Lower leg skin (tissue), 4 donors: Measurements from ENCODE around the gene OR4K1. TPM values are rescaled to one million over a fixed set of nuclear protein-coding genes. Genes with fewer than 3 reads are reported as not detected.
"Not testable (repeated sequence)": the region's sequence is repeated elsewhere in the genome, so short reads cannot be mapped to it uniquely, and the experiment has no call there.

Experiments used
- DNase-seq, 2 donors: peaks; one replicate each; pipeline ENCODE4 v3.0.0-alpha.2; 2019; ENCODE audit warnings: low spot score in 2 of 2
- H3K4me3 ChIP-seq: fragments of 200-600 bp; sonication (generic); 2 replicates; pipeline ENCODE4 v1.5.1; 2017; ENCODE audit warnings: mild to moderate bottlenecking, low read depth; ENCODE audit not compliant: poor library complexity, severe bottlenecking
- CTCF ChIP-seq, 3 donors: fragments of 450-650 bp; IDR thresholded peaks; one replicate each; pipeline ENCODE4 v1.5.1; 2016; ENCODE audit warnings: antibody characterized with exemption in 3 of 3, mild to moderate bottlenecking in 3 of 3, moderate library complexity in 2 of 3
- POLR2A ChIP-seq, 2 donors: fragments of 450-650 bp; IDR thresholded peaks; one replicate each; pipeline ENCODE4 v1.6.1; 2016 to 2017; ENCODE audit warnings: antibody characterized with exemption in 2 of 2, mild to moderate bottlenecking in 1 of 2, moderate library complexity in 1 of 2
- WGBS, 2 donors: methylation state at CpG; one replicate each; pipeline ENCODE4 v1.1.5; 2018; 5-methylcytosine and 5-hydroxymethylcytosine counted together
- intact Hi-C: fragments of 100-400 bp; cut with DNase I; formaldehyde crosslinking; loops from one replicate; pipeline ENCODE4 v1.15.0; 2023; ENCODE audit warnings: low total_unique reads
- total RNA-seq, 4 donors: library from RNA; depleted of rRNA; stranded (reverse); fragments of >200 nt; gene quantifications; one replicate each; pipeline ENCODE4 v1.1.0, GENCODE V29; 2016

Gene OR4K1
- total RNA-seq, 4 donors from 2014 or later: not detected

- 79 to 85% methylated on average over 3 of the region's 3 CpGs for WGBS, 2 donors
- TF ChIP-seq CTCF (IDR thresholded peaks at IDR 0.05): no peak
- TF ChIP-seq POLR2A (IDR thresholded peaks at IDR 0.05): no peak
- intact Hi-C loops: no loop called here
- no peak for DNase-seq
- no peak overlapping the region for H3K4me3 ChIP-seq
Measured at GRCh38 chr14:19947413-19948090, 16.8 kb downstream of the OR4K1 start.

GRCh38 chr14:19949218-19949617, 18.5 kb downstream of the OR4K1 start:
- DNase-seq: no peak
- WGBS, 2 donors: 50 to 69% methylated on average over 2 of the region's 2 CpGs
- H3K4me3 ChIP-seq: no peak overlapping the region
- no peak for TF ChIP-seq CTCF (IDR thresholded peaks at IDR 0.05)
- no peak for TF ChIP-seq POLR2A (IDR thresholded peaks at IDR 0.05)
- intact Hi-C loops: no loop called here

- H3K4me3 ChIP-seq, intact Hi-C loops, DNase-seq: not testable (repeated sequence)
- 47 to 64% methylated on average over 2 of the region's 2 CpGs for WGBS, 2 donors
Measured at GRCh38 chr14:19969735-19970134, 39.0 kb downstream of the OR4K1 start.

- DNase-seq: no peak
- TF ChIP-seq POLR2A (IDR thresholded peaks at IDR 0.05) (no peak), CTCF (IDR thresholded peaks at IDR 0.05) (no peak)
- H3K4me3 ChIP-seq: no peak overlapping the region
- 67 to 77% methylated on average over 1 of the region's 1 CpG for WGBS, 2 donors
- intact Hi-C loops: no loop called here
Measured at GRCh38 chr14:19974844-19975243, 44.1 kb downstream of the OR4K1 start.

- WGBS, 2 donors: 93 to 99% methylated on average over 3 of the region's 3 CpGs
- intact Hi-C loops: no loop called here
- no peak for TF ChIP-seq CTCF (IDR thresholded peaks at IDR 0.05)
- no peak for TF ChIP-seq POLR2A (IDR thresholded peaks at IDR 0.05)
- H3K4me3 ChIP-seq: no peak within 1 kb of the TSS
- DNase-seq: no peak
Measured at GRCh38 chr14:19975291-19975690, 44.6 kb downstream of the OR4K1 start, which contains the start of gene OR4K15. Gene OR4K15 (plus strand): TSS chr14:19975591. CDS start chr14:19975591, 0 bp downstream.

Other genes with a start within 250 kb of the OR4K1 start
- not detected for gene OR11H2, start 217.0 kb upstream of the OR4K1 start, total RNA-seq
- not detected for gene OR4Q3, start 187.3 kb upstream of the OR4K1 start, total RNA-seq
- gene OR4M1, start 157.4 kb upstream of the OR4K1 start, total RNA-seq: not detected
- not detected for gene OR4N2, start 127.1 kb upstream of the OR4K1 start, total RNA-seq
- not detected for gene OR4K2, start 55.8 kb upstream of the OR4K1 start, total RNA-seq
- not detected for gene OR4K5, start 10.3 kb upstream of the OR4K1 start, total RNA-seq
- gene OR4K15, start 44.7 kb downstream of the OR4K1 start, total RNA-seq: not detected
- not detected for gene OR4Q2, start 71.2 kb downstream of the OR4K1 start, total RNA-seq
- gene OR4K14, start 88.4 kb downstream of the OR4K1 start, total RNA-seq: not detected
- gene OR4K13, start 105.1 kb downstream of the OR4K1 start, total RNA-seq: not detected
- not detected for gene OR4L1, start 129.1 kb downstream of the OR4K1 start, total RNA-seq
- not detected for gene OR4K17, start 179.8 kb downstream of the OR4K1 start, total RNA-seq
- not detected for gene OR4N5, start 207.9 kb downstream of the OR4K1 start, total RNA-seq